HepG2 (cell line): ENCODE measurements around the gene LZTS2. TPM values are rescaled to one million over a fixed set of nuclear protein-coding genes. Genes with fewer than 3 reads are reported as not detected.

Experiments used
- ADNP ChIP-seq: sonication (generic); formaldehyde crosslinking; IDR thresholded peaks from 2 replicates; pipeline ENCODE4 v1.4.0; 2020; ENCODE audit warnings: missing genetic modification reagents
- AGO1 ChIP-seq: fragments of 200-400 bp; formaldehyde crosslinking; IDR thresholded peaks from 2 replicates; pipeline ENCODE4 v1.6.1; 2017; ENCODE audit warnings: mild to moderate bottlenecking, low read depth, low read length, moderate library complexity; ENCODE audit not compliant: poor library complexity, severe bottlenecking
- EEA1 ChIP-seq: sonication (generic); formaldehyde crosslinking; IDR thresholded peaks from 2 replicates; pipeline ENCODE4 v1.5.1; 2020; ENCODE audit warnings: mild to moderate bottlenecking, missing genetic modification reagents, borderline replicate concordance
- FOXK1 ChIP-seq: sonication (generic); formaldehyde crosslinking; IDR thresholded peaks from 2 replicates; pipeline ENCODE4 v1.4.0; 2020; ENCODE audit warnings: low read depth, missing genetic modification reagents, borderline replicate concordance
- KDM1A ChIP-seq: IDR thresholded peaks from 2 replicates; pipeline ENCODE4 v1.6.1; 2016; ENCODE audit warnings: missing compliant biosample characterization
- MIER3 ChIP-seq: IDR thresholded peaks from 2 replicates; pipeline ENCODE4 v1.6.1; 2016; ENCODE audit warnings: missing compliant biosample characterization, borderline replicate concordance
- MTERF4 ChIP-seq: sonication (generic); formaldehyde crosslinking; IDR thresholded peaks from 2 replicates; pipeline ENCODE4 v1.8.0; 2023; ENCODE audit warnings: mild to moderate bottlenecking, missing genetic modification reagents
- MXI1 ChIP-seq: IDR thresholded peaks from 3 replicates; pipeline ENCODE4 v1.6.1; 2012; ENCODE audit warnings: low read depth, low read length, inconsistent platforms, borderline replicate concordance
- NFIB ChIP-seq: sonication (generic); formaldehyde crosslinking; IDR thresholded peaks from 2 replicates; pipeline ENCODE4 v1.9.0; 2021; ENCODE audit warnings: missing genetic modification reagents, mild to moderate bottlenecking, borderline replicate concordance
- PLSCR1 ChIP-seq: sonication (generic); formaldehyde crosslinking; IDR thresholded peaks from 2 replicates; pipeline ENCODE4 v1.5.0; 2020; ENCODE audit warnings: missing genetic modification reagents, mild to moderate bottlenecking, borderline replicate concordance
- POGK ChIP-seq: sonication (generic); formaldehyde crosslinking; conservative IDR thresholded peaks from 2 replicates; pipeline ENCODE4 v1.8.0; 2022; ENCODE audit warnings: mild to moderate bottlenecking, moderate library complexity, missing genetic modification reagents
- SKIL ChIP-seq: sonication (generic); formaldehyde crosslinking; IDR thresholded peaks from 2 replicates; pipeline ENCODE4 v1.8.0; 2022; ENCODE audit warnings: missing genetic modification reagents, mild to moderate bottlenecking, moderate library complexity, borderline replicate concordance
- THAP9 ChIP-seq: sonication (generic); formaldehyde crosslinking; IDR thresholded peaks from 2 replicates; pipeline ENCODE4; 2020; ENCODE audit warnings: missing genetic modification reagents, mild to moderate bottlenecking, borderline replicate concordance
- WIZ ChIP-seq: sonication (generic); formaldehyde crosslinking; IDR thresholded peaks from 2 replicates; pipeline ENCODE4 v1.5.1; 2020; ENCODE audit warnings: mild to moderate bottlenecking, missing genetic modification reagents
- ZBTB1 ChIP-seq: sonication (generic); formaldehyde crosslinking; IDR thresholded peaks from 2 replicates; pipeline ENCODE4 v1.4.0; 2020; ENCODE audit warnings: missing genetic modification reagents, borderline replicate concordance
- ZNF354B ChIP-seq: sonication (generic); formaldehyde crosslinking; IDR thresholded peaks from 2 replicates; pipeline ENCODE4 v1.8.0; 2022; ENCODE audit warnings: mild to moderate bottlenecking, missing genetic modification reagents
- ZNF605 ChIP-seq: sonication (generic); formaldehyde crosslinking; IDR thresholded peaks from 2 replicates; pipeline ENCODE4 v1.8.0; 2022; ENCODE audit warnings: mild to moderate bottlenecking, missing genetic modification reagents
- ZNF672 ChIP-seq: sonication (generic); formaldehyde crosslinking; IDR thresholded peaks from 2 replicates; pipeline ENCODE4 v1.8.1; 2022; ENCODE audit warnings: missing genetic modification reagents
- ZNF839 ChIP-seq: sonication (generic); formaldehyde crosslinking; IDR thresholded peaks from 2 replicates; pipeline ENCODE4 v1.4.0; 2020; ENCODE audit warnings: missing genetic modification reagents, mild to moderate bottlenecking, borderline replicate concordance
- polyA plus RNA-seq, 8 experiments: library from polyadenylated mRNA; depleted of rRNA in 3 of 8; stranded (reverse) in 7 of 8; unstranded in 1 of 8; fragments of >200 nt; fragmentation: Illumina TruSeq in 4 of 8; extraction: Trizol in 4 of 8; gene quantifications; 2 replicates each; pipeline versions ENCODE4 v1.2.1 to v1.2.3, GENCODE V29; 2011 to 2016; ENCODE audit warnings: low read depth in 4 of 8, missing spikeins in 1 of 8, mixed read lengths in 1 of 8; ENCODE audit not compliant: insufficient read depth in 1 of 8
- total RNA-seq, 5 experiments: library from RNA; depleted of rRNA; stranded (reverse); fragments of >200 nt; fragmentation: Illumina TruSeq; extraction: Trizol; gene quantifications; 2 replicates each; pipeline ENCODE4 v1.2.3, GENCODE V29; 2016; ENCODE audit warnings: low read depth in 1 of 5

LZTS2 gene
- total and polyA plus RNA-seq, 2 of the 13 experiments (the other 11 are each of a cell fraction or from before 2014, with no cell fraction given), result 43.6 to 65.6 TPM

- TF ChIP-seq FOXK1 (CRISPR knock-in tag), result no peak
- peak; percentile 82; the same call in 1 of the 3 replicates for TF ChIP-seq MXI1
- no peak for TF ChIP-seq NFIB
- TF ChIP-seq ZNF354B, result no peak
- TF ChIP-seq MIER3, result no peak
- no peak for TF ChIP-seq ZBTB1 (CRISPR knock-in tag)
- no peak for TF ChIP-seq WIZ (CRISPR knock-in tag)
- TF ChIP-seq MTERF4 (CRISPR knock-in tag), result no peak
- TF ChIP-seq ZNF839 (CRISPR knock-in tag), result no peak
- no peak for TF ChIP-seq POGK (CRISPR knock-in tag)
- no peak for TF ChIP-seq ADNP (CRISPR knock-in tag)
- peak; percentile 70; the same call in 1 of the 2 replicates for TF ChIP-seq THAP9
- no peak for TF ChIP-seq ZNF672
- peak; percentile 42 for TF ChIP-seq AGO1
- TF ChIP-seq SKIL (CRISPR knock-in tag), result no peak
- TF ChIP-seq PLSCR1, result no peak
- no peak for TF ChIP-seq KDM1A (CRISPR knock-in tag)
- peak; percentile 86 for TF ChIP-seq ZNF605 (CRISPR knock-in tag)
- no peak for TF ChIP-seq EEA1 (CRISPR knock-in tag)
Observed at GRCh38 chr10:101042667-101043362, 43.2 kb downstream of the LZTS2 start (continued).
